B cell (primary cell): ENCODE measurements around the gene DDRGK1. TPM values are rescaled to one million over a fixed set of nuclear protein-coding genes. Genes with fewer than 3 reads are reported as not detected.

Source experiments
- ATAC-seq: fragments of 200-7000 bp; cut with Tn5 transposase; one replicate; pipeline ENCODE4 v1.10.0; 2021; ENCODE audit warnings: low read depth, mild to moderate bottlenecking, moderate number of reproducible peaks, moderate library complexity
- CTCF ChIA-PET: fragments of 350-600 bp; sonication (Branson Sonifier 250); formaldehyde crosslinking; loops from one replicate; lab custom pipeline; 2021; ENCODE audit warnings: antibody characterized with exemption, inconsistent platforms; lab: Charles Lee
- POLR2A ChIA-PET: fragments of 350-600 bp; sonication (Branson Sonifier 250); formaldehyde crosslinking; loops from one replicate; lab custom pipeline; 2021; ENCODE audit warnings: antibody characterized with exemption; lab: Charles Lee
- DNase-seq: peaks from one replicate; pipeline ENCODE4 v3.0.0; 2013
- H2AFZ ChIP-seq: 2 replicates; pipeline ENCODE4 v1.6.1; 2012; ENCODE audit warnings: mild to moderate bottlenecking, low read depth, low read length; ENCODE audit not compliant: insufficient read depth, poor library complexity, severe bottlenecking
- H3K27ac ChIP-seq, 2 donors: 1 replicate in 1 of 2; 2 replicates in 1 of 2; pipeline ENCODE4 v1.5.1; 2012 to 2013; ENCODE audit warnings: low read length in 2 of 2, mild to moderate bottlenecking in 2 of 2, moderate library complexity in 1 of 2
- H3K27me3 ChIP-seq, 4 experiments: fragments of 200-600 bp in 1 of 4; sonication (generic) in 1 of 4; replicated peaks in 1 of 4; 1 replicate in 2 of 4; 2 replicates in 2 of 4; pipeline versions ENCODE4 v1.6.1 to v1.7.0; 2013 to 2016; ENCODE audit warnings: low read length in 3 of 4, mild to moderate bottlenecking in 2 of 4, mixed read lengths in 1 of 4, moderate library complexity in 1 of 4; ENCODE audit not compliant: insufficient read depth in 4 of 4, control insufficient read depth in 3 of 4; ENCODE audit errors: control extremely low read depth in 1 of 4
- H3K36me3 ChIP-seq, 2 experiments: replicated peaks in 1 of 2; 1 replicate in 1 of 2; 2 replicates in 1 of 2; pipeline versions ENCODE4 v1.6.1 to v1.7.1; 2013; ENCODE audit warnings: low read length in 1 of 2; ENCODE audit not compliant: insufficient read depth in 2 of 2, control insufficient read depth in 1 of 2; ENCODE audit errors: control extremely low read depth in 1 of 2, extremely low read depth in 1 of 2
- H3K4me1 ChIP-seq, 2 donors: fragments of 200-600 bp in 1 of 2; sonication (generic) in 1 of 2; 1 replicate in 1 of 2; 2 replicates in 1 of 2; pipeline versions ENCODE4 v1.5.1 to v1.6.1; 2013 to 2017; ENCODE audit warnings: low read length in 2 of 2; ENCODE audit not compliant: control insufficient read depth in 2 of 2, insufficient read depth in 2 of 2
- H3K4me2 ChIP-seq: replicated peaks from 2 replicates; pipeline ENCODE3; 2012; ENCODE audit warnings: mild to moderate bottlenecking, low read depth, low read length; ENCODE audit not compliant: poor library complexity, severe bottlenecking
- H3K4me3 ChIP-seq, 5 experiments: fragments of 200-600 bp in 1 of 5; sonication (generic) in 1 of 5; 1 replicate in 3 of 5; 2 replicates in 2 of 5; pipeline versions ENCODE4 v1.5.1 to v1.7.0; 2011 to 2016; ENCODE audit warnings: low read length in 4 of 5, mild to moderate bottlenecking in 4 of 5, low read depth in 2 of 5, control low read depth in 1 of 5, moderate library complexity in 1 of 5; ENCODE audit not compliant: insufficient read depth in 1 of 5; ENCODE audit errors: control extremely low read depth in 1 of 5, extremely low read depth in 1 of 5
- H3K79me2 ChIP-seq: fragments of 200-600 bp; sonication (generic); one replicate; pipeline ENCODE4 v1.6.0; 2016; ENCODE audit warnings: low read length; ENCODE audit not compliant: control insufficient read depth, insufficient read depth
- H3K9ac ChIP-seq: fragments of 200-600 bp; sonication (generic); 2 replicates; pipeline ENCODE4 v1.6.1; 2017; ENCODE audit warnings: mild to moderate bottlenecking, low read length, moderate library complexity
- H3K9me3 ChIP-seq, 3 donors: one replicate each; pipeline versions ENCODE4 v1.6.1 to v1.7.1; 2013; ENCODE audit warnings: low read length in 2 of 3; ENCODE audit not compliant: control insufficient read depth in 2 of 3, insufficient read depth in 1 of 3; ENCODE audit errors: control extremely low read depth in 1 of 3
- H4K20me1 ChIP-seq: 2 replicates; pipeline ENCODE4 v1.6.0; 2012; ENCODE audit warnings: mild to moderate bottlenecking, low read length; ENCODE audit not compliant: insufficient read depth, control insufficient read depth, poor library complexity, severe bottlenecking
- H3K27ac Mint-ChIP-seq: one replicate; pipeline ENCODE4 v1.8.0; 2021; ENCODE audit warnings: mixed read lengths
- H3K27me3 Mint-ChIP-seq: one replicate; pipeline ENCODE4 v1.8.0; 2021; ENCODE audit warnings: mixed read lengths
- H3K4me1 Mint-ChIP-seq: one replicate; pipeline ENCODE4 v1.8.0; 2021; ENCODE audit warnings: mixed read lengths
- H3K4me3 Mint-ChIP-seq: one replicate; pipeline ENCODE4 v1.8.0; 2021; ENCODE audit warnings: mixed read lengths
- H3K9me3 Mint-ChIP-seq: one replicate; pipeline ENCODE4 v1.8.0; 2022; ENCODE audit warnings: mixed read lengths; ENCODE audit not compliant: insufficient read depth
- EZH2 ChIP-seq: IDR thresholded peaks from 2 replicates; pipeline ENCODE4 v1.6.1; 2012; ENCODE audit warnings: borderline replicate concordance, low read depth, mild to moderate bottlenecking, moderate library complexity, low read length; ENCODE audit not compliant: insufficient read depth, poor library complexity, severe bottlenecking
- WGBS: methylation state at CpG from one replicate; pipeline ENCODE4 v1.1.5; 2013; ENCODE audit warnings: missing lambda C conversion rate; ENCODE audit not compliant: insufficient coverage; 5-methylcytosine and 5-hydroxymethylcytosine counted together
- intact Hi-C: fragments of 100-400 bp; cut with micrococcal nuclease; formaldehyde crosslinking; loops from one replicate; pipeline ENCODE4 v1.10.0; 2022
- polyA plus RNA-seq: library from polyadenylated mRNA; depleted of rRNA; stranded (reverse); fragments of >200 nt; gene quantifications from 2 replicates; pipeline ENCODE4 v1.2.3, GENCODE V29; 2012
- total RNA-seq, 2 donors: library from RNA; stranded (reverse); fragments of 120-200 nt in 1 of 2; gene quantifications; 1 replicate in 1 of 2; 2 replicates in 1 of 2; pipeline versions ENCODE4 v1.2.3 to v1.2.4, GENCODE V29; 2013 to 2022
- TF ChIP-seq, protein P1 (sequence below): fragments of 200-600 bp; IDR thresholded peaks from one replicate; pipeline ENCODE4 v1.8.0; 2022; ENCODE audit warnings: antibody characterized with exemption, mild to moderate bottlenecking

The DDRGK1 gene
- total and polyA plus RNA-seq, 2 donors (not counting 1 experiment from before 2014, with no cell fraction given), result 35.6 to 51.9 TPM

DNA sequence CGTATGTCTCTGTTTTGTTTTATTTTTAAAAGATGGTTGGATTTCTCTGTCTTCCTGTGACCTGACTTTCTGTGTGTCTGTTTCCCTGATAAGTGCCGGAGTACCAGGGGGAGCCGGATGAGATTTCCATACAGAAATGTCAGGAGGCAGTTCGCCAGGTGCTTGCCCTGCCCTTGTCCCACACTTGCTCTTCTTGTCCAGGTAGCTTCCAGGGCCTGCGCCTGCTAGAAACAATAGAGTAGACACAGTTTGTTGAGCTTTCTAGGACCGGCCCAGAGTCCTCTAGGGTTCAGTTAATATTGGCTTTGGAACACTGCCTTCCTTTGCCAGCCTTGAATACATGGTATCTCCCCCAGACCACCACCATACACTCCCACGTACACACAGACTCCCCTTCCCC, 8.7 kb upstream of the DDRGK1 start:
- ChIA-PET CTCF (interaction anchor here (1.1 kb wide), 1 partner anchor 10 kb away, joined by 3 read pairs; no protein-coding TSS in a partner anchor), POLR2A (no interaction called here)
- Histone ChIP-seq H3K4me1 (peaks cover 15 to 18% of the 10 kb centered on the region in 2 donors), H2AFZ (no peak overlapping the region), H3K36me3 (peaks cover 0 to 23% of the 10 kb centered on the region in 2 experiments), H3K9me3 (no peaks in the 10 kb centered on the region), H3K4me2 (no peak overlapping the region), H3K27me3 (no peaks in the 10 kb centered on the region), H3K9ac (no peak overlapping the region), H3K27ac (no peak overlapping the region), H4K20me1 (peaks cover 9% of the 10 kb centered on the region), H3K4me3 (no peak overlapping the region), H3K79me2 (peaks cover 45% of the 10 kb centered on the region)
- WGBS, result 100% methylated on average over 6 of the region's 7 CpGs
- DNase-seq (no peak), ATAC-seq (no peak)
- intact Hi-C loops, result no loop called here
- TF ChIP-seq, protein P1, sequence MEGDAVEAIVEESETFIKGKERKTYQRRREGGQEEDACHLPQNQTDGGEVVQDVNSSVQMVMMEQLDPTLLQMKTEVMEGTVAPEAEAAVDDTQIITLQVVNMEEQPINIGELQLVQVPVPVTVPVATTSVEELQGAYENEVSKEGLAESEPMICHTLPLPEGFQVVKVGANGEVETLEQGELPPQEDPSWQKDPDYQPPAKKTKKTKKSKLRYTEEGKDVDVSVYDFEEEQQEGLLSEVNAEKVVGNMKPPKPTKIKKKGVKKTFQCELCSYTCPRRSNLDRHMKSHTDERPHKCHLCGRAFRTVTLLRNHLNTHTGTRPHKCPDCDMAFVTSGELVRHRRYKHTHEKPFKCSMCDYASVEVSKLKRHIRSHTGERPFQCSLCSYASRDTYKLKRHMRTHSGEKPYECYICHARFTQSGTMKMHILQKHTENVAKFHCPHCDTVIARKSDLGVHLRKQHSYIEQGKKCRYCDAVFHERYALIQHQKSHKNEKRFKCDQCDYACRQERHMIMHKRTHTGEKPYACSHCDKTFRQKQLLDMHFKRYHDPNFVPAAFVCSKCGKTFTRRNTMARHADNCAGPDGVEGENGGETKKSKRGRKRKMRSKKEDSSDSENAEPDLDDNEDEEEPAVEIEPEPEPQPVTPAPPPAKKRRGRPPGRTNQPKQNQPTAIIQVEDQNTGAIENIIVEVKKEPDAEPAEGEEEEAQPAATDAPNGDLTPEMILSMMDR, result no peak
- TF ChIP-seq EZH2, result no peak
- no peaks in the 10 kb centered on the region for H3K9me3 Mint-ChIP-seq
- H3K4me3 Mint-ChIP-seq, result no peak overlapping the region
- no peak overlapping the region for H3K27ac Mint-ChIP-seq
- no peaks in the 10 kb centered on the region for H3K27me3 Mint-ChIP-seq
- H3K4me1 Mint-ChIP-seq, result peaks cover 18% of the 10 kb centered on the region

DNA sequence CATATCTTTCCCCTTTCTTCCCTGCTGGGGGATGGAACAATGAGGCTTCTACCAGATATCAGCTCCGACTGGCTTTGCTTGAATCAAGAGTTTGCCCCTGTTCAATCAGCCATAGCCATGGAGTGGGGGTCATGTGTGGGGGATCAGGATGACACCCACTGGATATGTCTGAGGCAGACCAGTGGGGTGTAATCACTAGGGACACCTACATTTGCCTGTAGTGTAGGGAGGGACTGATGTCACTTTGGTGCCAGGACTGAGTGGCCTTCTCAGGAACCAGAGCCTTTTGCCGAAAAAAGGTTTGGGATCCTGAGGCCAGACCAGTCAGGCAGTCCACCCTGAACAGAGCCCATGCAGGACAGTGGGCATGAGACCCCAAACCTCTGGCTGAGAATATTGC, 5.9 kb upstream of the DDRGK1 start:
- intact Hi-C loops, result no loop called here
- Histone ChIP-seq H3K4me3 (peak overlapping the region; percentile 62 to 99 (median 87)), H3K4me2 (peak overlapping the region; percentile 91), H3K4me1 (peaks cover 14 to 17% of the 10 kb centered on the region in 2 donors), H2AFZ (peak overlapping the region; percentile 95), H3K27me3 (no peaks in the 10 kb centered on the region), H3K79me2 (peaks cover 43% of the 10 kb centered on the region), H3K9ac (peak overlapping the region; percentile 83), H3K27ac (peak overlapping the region in 1 of 2 donors; percentile 91), H3K36me3 (peaks cover 0 to 15% of the 10 kb centered on the region in 2 experiments), H3K9me3 (no peaks in the 10 kb centered on the region), H4K20me1 (peaks cover 7% of the 10 kb centered on the region)
- H3K4me1 Mint-ChIP-seq, result peaks cover 18% of the 10 kb centered on the region
- H3K27ac Mint-ChIP-seq, result peak overlapping the region; percentile 46
- DNase-seq (no peak), ATAC-seq (no peak)
- WGBS, result 89% methylated on average over 1 of the region's 2 CpGs
- TF ChIP-seq EZH2, result no peak
- TF ChIP-seq, protein P1, result no peak
- H3K27me3 Mint-ChIP-seq, result no peaks in the 10 kb centered on the region
- ChIA-PET CTCF (no interaction called here), POLR2A (interaction anchor here (2.8 kb wide), 1 partner anchor 13 kb away, joined by 9 read pairs; no protein-coding TSS in a partner anchor)
- H3K9me3 Mint-ChIP-seq, result no peaks in the 10 kb centered on the region
- peak overlapping the region; percentile 88 for H3K4me3 Mint-ChIP-seq
